Body of pancreas (tissue), 4 donors: ENCODE data around the gene CAST.

Source experiments
- POLR2A ChIP-seq, 3 donors: fragments of 450-650 bp; IDR thresholded peaks; one replicate each; pipeline ENCODE4 v1.6.1; 2016; ENCODE audit warnings: antibody characterized with exemption in 3 of 3, mild to moderate bottlenecking in 2 of 3
- TF ChIP-seq, protein P1 (sequence below), 7 experiments: fragments of 450-650 bp in 4 of 7; fragments of 200-600 bp in 3 of 7; sonication (generic) in 3 of 7; IDR thresholded peaks; one replicate each; pipeline ENCODE4 v1.5.1; 2016 to 2019; ENCODE audit warnings: antibody characterized with exemption in 7 of 7

DNA sequence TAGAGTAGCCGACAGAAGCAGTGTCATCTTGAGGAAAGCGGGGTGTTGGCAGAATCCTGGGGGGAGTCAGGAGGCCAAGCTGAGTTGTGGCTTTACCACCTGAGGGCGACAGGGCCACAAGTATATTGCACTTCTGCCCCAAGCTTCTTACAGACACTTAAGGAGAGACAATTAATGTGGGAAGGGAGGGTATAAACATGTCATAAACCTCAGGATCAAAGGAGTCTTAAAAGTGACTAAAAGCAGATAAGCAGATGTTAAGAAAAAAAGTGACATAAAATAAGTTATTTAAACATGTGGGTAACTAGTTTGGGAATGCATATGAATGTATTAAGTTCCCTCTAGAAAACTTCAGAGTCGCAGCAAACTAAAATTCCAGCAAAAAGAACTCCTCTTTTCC is 81.6 kb downstream of the CAST start:
- TF ChIP-seq, protein P1, sequence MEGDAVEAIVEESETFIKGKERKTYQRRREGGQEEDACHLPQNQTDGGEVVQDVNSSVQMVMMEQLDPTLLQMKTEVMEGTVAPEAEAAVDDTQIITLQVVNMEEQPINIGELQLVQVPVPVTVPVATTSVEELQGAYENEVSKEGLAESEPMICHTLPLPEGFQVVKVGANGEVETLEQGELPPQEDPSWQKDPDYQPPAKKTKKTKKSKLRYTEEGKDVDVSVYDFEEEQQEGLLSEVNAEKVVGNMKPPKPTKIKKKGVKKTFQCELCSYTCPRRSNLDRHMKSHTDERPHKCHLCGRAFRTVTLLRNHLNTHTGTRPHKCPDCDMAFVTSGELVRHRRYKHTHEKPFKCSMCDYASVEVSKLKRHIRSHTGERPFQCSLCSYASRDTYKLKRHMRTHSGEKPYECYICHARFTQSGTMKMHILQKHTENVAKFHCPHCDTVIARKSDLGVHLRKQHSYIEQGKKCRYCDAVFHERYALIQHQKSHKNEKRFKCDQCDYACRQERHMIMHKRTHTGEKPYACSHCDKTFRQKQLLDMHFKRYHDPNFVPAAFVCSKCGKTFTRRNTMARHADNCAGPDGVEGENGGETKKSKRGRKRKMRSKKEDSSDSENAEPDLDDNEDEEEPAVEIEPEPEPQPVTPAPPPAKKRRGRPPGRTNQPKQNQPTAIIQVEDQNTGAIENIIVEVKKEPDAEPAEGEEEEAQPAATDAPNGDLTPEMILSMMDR (IDR thresholded peaks at IDR 0.05), result no peak
- no peak for TF ChIP-seq POLR2A (IDR thresholded peaks at IDR 0.05)
